Measurements from ENCODE around the gene ST6GALNAC1. TPM values are rescaled to one million over a fixed set of nuclear protein-coding genes. Genes with fewer than 3 reads are reported as not detected.

Gene ST6GALNAC1
- 6.1 TPM for total RNA-seq
- long read RNA-seq, partial matches to known transcripts: 0 of 1 reads
- long read RNA-seq, other reads (novel, unspliced or antisense): 1 of 1 reads

GRCh38 chr17:76643553-76644148, at the start of gene ST6GALNAC1:
TSS of gene ST6GALNAC1 (minus strand) at chr17:76643757. CDS start at chr17:76643638, 119 bp downstream.
- DNase-seq (ENCODE audit: missing footprints) (no peak), ATAC-seq (no peak)
- intact Hi-C loops (cut with DNase I): no loop called here

GRCh38 chr17:76691379-76692191, 48.0 kb upstream of the ST6GALNAC1 start:
- ATAC-seq: no peak
- no peak for DNase-seq (ENCODE audit: missing footprints)
- intact Hi-C loops (cut with DNase I): no loop called here

- DNase-seq (ENCODE audit: missing footprints) (no peak), ATAC-seq (no peak)
- intact Hi-C loops (cut with DNase I): no loop called here
These were observed 47.2 kb upstream of the ST6GALNAC1 start for GRCh38 chr17:76690596-76691280.

- no peak for DNase-seq (ENCODE audit: missing footprints)
- ATAC-seq: no peak
- intact Hi-C loops (cut with DNase I): loop anchor here (2.0 kb wide), 1 partner anchor 25 kb away; no protein-coding TSS in a partner anchor
These were observed 46.3 kb upstream of the ST6GALNAC1 start for GRCh38 chr17:76689859-76690258.

GRCh38 chr17:76688165-76688622, 44.6 kb upstream of the ST6GALNAC1 start:
- intact Hi-C loops (cut with DNase I): loop anchor here (1.0 to 2.0 kb wide), 2 partner anchors 13 to 27 kb away; no protein-coding TSS in a partner anchor
- ATAC-seq: peak; percentile 23
- peak; percentile 79 for DNase-seq (ENCODE audit: missing footprints)

GRCh38 chr17:76687298-76688164, 44.0 kb upstream of the ST6GALNAC1 start:
- ATAC-seq (peak; percentile 71), DNase-seq (ENCODE audit: missing footprints) (peak; percentile 87)
- intact Hi-C loops (cut with DNase I): loop anchor here (1.0 to 2.0 kb wide), 2 partner anchors 14 to 27 kb away; no protein-coding TSS in a partner anchor

GRCh38 chr17:76686538-76687297, 43.2 kb upstream of the ST6GALNAC1 start:
- intact Hi-C loops (cut with DNase I): no loop called here
- no peak for ATAC-seq
- no peak for DNase-seq (ENCODE audit: missing footprints)

- ATAC-seq (no peak), DNase-seq (ENCODE audit: missing footprints) (no peak)
- intact Hi-C loops (cut with DNase I): no loop called here
These were observed 42.3 kb upstream of the ST6GALNAC1 start for GRCh38 chr17:76685846-76686245.

- intact Hi-C loops (cut with DNase I): no loop called here
- no peak for DNase-seq (ENCODE audit: missing footprints)
- no peak for ATAC-seq
These were observed 41.8 kb upstream of the ST6GALNAC1 start for GRCh38 chr17:76685366-76685765.

- ATAC-seq (no peak), DNase-seq (ENCODE audit: missing footprints) (no peak)
- intact Hi-C loops (cut with DNase I): no loop called here
These were observed 41.2 kb upstream of the ST6GALNAC1 start for GRCh38 chr17:76684756-76685155.

- ATAC-seq: no peak
- intact Hi-C loops (cut with DNase I): no loop called here
- no peak for DNase-seq (ENCODE audit: missing footprints)
These were observed 40.6 kb upstream of the ST6GALNAC1 start for GRCh38 chr17:76683921-76684745.

GRCh38 chr17:76683011-76683755, 39.6 kb upstream of the ST6GALNAC1 start:
- intact Hi-C loops (cut with DNase I): no loop called here
- DNase-seq (ENCODE audit: missing footprints): no peak
- ATAC-seq: no peak

- intact Hi-C loops (cut with DNase I): no loop called here
- DNase-seq (ENCODE audit: missing footprints): no peak
- ATAC-seq: peak; percentile 47
These were observed 38.7 kb upstream of the ST6GALNAC1 start for GRCh38 chr17:76682296-76682695.

- intact Hi-C loops (cut with DNase I): loop anchor here (2.0 kb wide), 1 partner anchor 33 kb away; no protein-coding TSS in a partner anchor
- no peak for DNase-seq (ENCODE audit: missing footprints)
- peak; percentile 59 for ATAC-seq
These were observed 37.9 kb upstream of the ST6GALNAC1 start for GRCh38 chr17:76681222-76682137.

- DNase-seq (ENCODE audit: missing footprints) (no peak), ATAC-seq (no peak)
- intact Hi-C loops (cut with DNase I): no loop called here
These were observed 35.7 kb upstream of the ST6GALNAC1 start for GRCh38 chr17:76679239-76679638.

Data from Right ventricle myocardium inferior (tissue), 1 donor.